Ishikawa (cell line): Measurements from ENCODE around the gene NTM.

Source experiments
- CEBPB ChIP-seq: IDR thresholded peaks from 2 replicates; pipeline ENCODE4 v1.6.1; 2012
- CREB1 ChIP-seq: IDR thresholded peaks from 2 replicates; pipeline ENCODE4 v1.6.1; 2012; ENCODE audit warnings: low read depth
- EGR1 ChIP-seq: IDR thresholded peaks from 2 replicates; pipeline ENCODE4 v1.6.1; 2012
- EP300 ChIP-seq: IDR thresholded peaks from 2 replicates; pipeline ENCODE4 v1.6.1; 2012; ENCODE audit warnings: borderline replicate concordance
- FOXM1 ChIP-seq: IDR thresholded peaks from 2 replicates; pipeline ENCODE4 v1.6.1; 2012; ENCODE audit warnings: low read depth, borderline replicate concordance
- MAX ChIP-seq: IDR thresholded peaks from 2 replicates; pipeline ENCODE4 v1.6.1; 2012
- NFIC ChIP-seq: IDR thresholded peaks from 2 replicates; pipeline ENCODE4 v1.6.1; 2012
- RAD21 ChIP-seq: IDR thresholded peaks from 2 replicates; pipeline ENCODE4 v1.6.1; 2012; ENCODE audit warnings: low read depth
- REST ChIP-seq: IDR thresholded peaks from 2 replicates; pipeline ENCODE4 v1.6.1; 2012; ENCODE audit warnings: low read depth, mild to moderate bottlenecking
- TAF1 ChIP-seq: IDR thresholded peaks from 2 replicates; pipeline ENCODE4 v1.6.1; 2012; ENCODE audit warnings: low read depth, mild to moderate bottlenecking
- TCF12 ChIP-seq: IDR thresholded peaks from 2 replicates; pipeline ENCODE4 v1.6.1; 2012; ENCODE audit warnings: low read depth
- YY1 ChIP-seq: IDR thresholded peaks from 2 replicates; pipeline ENCODE4 v1.6.1; 2012; ENCODE audit warnings: low read depth
- ZBTB7A ChIP-seq: IDR thresholded peaks from 2 replicates; pipeline ENCODE4 v1.6.1; 2012; ENCODE audit warnings: low read depth

DNA sequence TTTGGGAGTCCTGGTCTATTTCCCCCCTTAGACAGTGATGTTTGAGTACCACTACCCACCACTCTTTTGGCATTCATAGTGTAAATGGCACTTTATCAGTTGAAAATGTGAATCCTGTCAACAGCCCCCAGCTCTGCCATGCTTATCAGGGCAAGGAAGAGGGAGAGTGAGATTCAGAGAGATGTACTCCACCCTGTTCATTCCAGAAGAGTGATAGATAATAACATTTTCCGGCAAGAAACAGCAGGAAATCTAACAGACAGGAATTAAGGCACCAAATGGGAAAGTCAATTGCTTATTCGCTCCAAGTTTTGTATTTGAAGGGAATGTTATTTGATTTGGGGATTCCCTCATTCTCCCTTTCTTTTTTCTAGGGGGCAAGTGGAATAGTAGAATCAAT, 681.9 kb downstream of the NTM start:
- no peak for TF ChIP-seq REST
- no peak for TF ChIP-seq FOXM1
- no peak for TF ChIP-seq TCF12
- no peak for TF ChIP-seq EP300
- no peak for TF ChIP-seq TAF1
- no peak for TF ChIP-seq YY1
- TF ChIP-seq EGR1, result no peak
- no peak for TF ChIP-seq MAX
- TF ChIP-seq NFIC, result no peak
- no peak for TF ChIP-seq ZBTB7A
- no peak for TF ChIP-seq RAD21
- TF ChIP-seq CEBPB, result no peak
- TF ChIP-seq CREB1, result no peak
